HG03108 (cell line): ENCODE results near the gene GPC1.

Experiments
- ATAC-seq: cut with Tn5 transposase; IDR thresholded peaks from one replicate; pipeline ENCODE4 v1.9.1; 2021; ENCODE audit warnings: moderate library complexity; ENCODE audit not compliant: unreplicated experiment

Gene GPC1

GRCh38 chr2:240429341-240429871 lies 6.1 kb upstream of the GPC1 start:
- ATAC-seq: no peak

GRCh38 chr2:240429872-240430491 lies 5.5 kb upstream of the GPC1 start:
- ATAC-seq: no peak

GRCh38 chr2:240430595-240430994 lies 4.9 kb upstream of the GPC1 start:
- ATAC-seq: no peak

GRCh38 chr2:240431271-240431660 lies 4.2 kb upstream of the GPC1 start:
- ATAC-seq: no peak

- no peak for ATAC-seq
Observed at GRCh38 chr2:240431661-240432424, 3.6 kb upstream of the GPC1 start.

GRCh38 chr2:240432430-240432819 lies 3.0 kb upstream of the GPC1 start:
- no peak for ATAC-seq

- ATAC-seq: no peak
Observed at GRCh38 chr2:240432820-240433801, 2.4 kb upstream of the GPC1 start.

- no peak for ATAC-seq
Observed at GRCh38 chr2:240433973-240434727, 1.3 kb upstream of the GPC1 start.

GRCh38 chr2:240434728-240435456 lies 571 bp upstream of the GPC1 start:
- ATAC-seq: no peak

- no peak for ATAC-seq
Observed at GRCh38 chr2:240435948-240436682, 652 bp downstream of the GPC1 start.

GRCh38 chr2:240436683-240437550 lies 1.5 kb downstream of the GPC1 start:
- no peak for ATAC-seq

- no peak for ATAC-seq
Observed at GRCh38 chr2:240437551-240437860, 2.0 kb downstream of the GPC1 start.

- no peak for ATAC-seq
Observed at GRCh38 chr2:240437861-240438809, 2.7 kb downstream of the GPC1 start.

GRCh38 chr2:240438810-240439697 lies 3.6 kb downstream of the GPC1 start:
- ATAC-seq: no peak

GRCh38 chr2:240439698-240440151 lies 4.3 kb downstream of the GPC1 start:
- ATAC-seq: no peak

- no peak for ATAC-seq
Observed at GRCh38 chr2:240440251-240440650, 4.8 kb downstream of the GPC1 start.
